Osteoblast (primary cell): ENCODE data around the gene AKAP6. TPM values are rescaled to one million over a fixed set of nuclear protein-coding genes. Genes with fewer than 3 reads are reported as not detected.

Experiments used
- DNase-seq: peaks from one replicate; pipeline ENCODE4 v3.0.0; 2011; ENCODE audit warnings: low spot score, mixed read lengths; ENCODE audit not compliant: insufficient read length; ENCODE audit errors: missing footprints
- H2AFZ ChIP-seq: 2 replicates; pipeline ENCODE4 v1.6.0; 2011; ENCODE audit warnings: mild to moderate bottlenecking, low read length
- H3K27ac ChIP-seq: 2 replicates; pipeline ENCODE4 v1.5.1; 2011; ENCODE audit warnings: mild to moderate bottlenecking, low read depth, low read length, moderate library complexity
- H3K27me3 ChIP-seq: 2 replicates; pipeline ENCODE4 v1.6.0; 2012; ENCODE audit warnings: mild to moderate bottlenecking, control low read depth, inconsistent platforms, low read length, moderate library complexity; ENCODE audit not compliant: insufficient read depth
- H3K36me3 ChIP-seq: 2 replicates; pipeline ENCODE4 v1.5.1; 2011; ENCODE audit warnings: mild to moderate bottlenecking, low read length, control low read depth, moderate library complexity; ENCODE audit not compliant: insufficient read depth
- H3K4me1 ChIP-seq: 2 replicates; pipeline ENCODE4 v1.5.1; 2011; ENCODE audit warnings: mild to moderate bottlenecking, low read length, control low read depth, moderate library complexity; ENCODE audit not compliant: insufficient read depth
- H3K4me2 ChIP-seq: 2 replicates; pipeline ENCODE4 v1.6.0; 2011; ENCODE audit warnings: mild to moderate bottlenecking, low read length; ENCODE audit not compliant: insufficient read depth
- H3K4me3 ChIP-seq: fragments of 200-600 bp; sonication (generic); 3 replicates; pipeline ENCODE4 v1.5.1; 2012; ENCODE audit warnings: mild to moderate bottlenecking, low read length, inconsistent platforms; ENCODE audit not compliant: insufficient read depth
- H3K79me2 ChIP-seq: 2 replicates; pipeline ENCODE4 v1.6.0; 2012; ENCODE audit warnings: mild to moderate bottlenecking, low read length, control low read depth, inconsistent platforms; ENCODE audit not compliant: insufficient read depth
- H3K9me3 ChIP-seq: 2 replicates; pipeline ENCODE4 v1.5.1; 2011; ENCODE audit warnings: low read depth, low read length, control low read depth
- H4K20me1 ChIP-seq: 2 replicates; pipeline ENCODE4 v1.6.0; 2012; ENCODE audit warnings: mild to moderate bottlenecking, low read length, control low read depth; ENCODE audit not compliant: insufficient read depth
- CTCF ChIP-seq: IDR thresholded peaks from 2 replicates; pipeline ENCODE4 v1.5.1; 2011; ENCODE audit warnings: mild to moderate bottlenecking, low read depth, low read length, moderate library complexity; ENCODE audit errors: extremely low read depth
- total RNA-seq: library from RNA; depleted of rRNA; stranded (reverse); fragments of >200 nt; gene quantifications from 2 replicates; pipeline ENCODE4 v1.2.3, GENCODE V29; 2012

The AKAP6 gene
- total RNA-seq, 1 donor: 2.2 TPM

GRCh38 chr14:32629236-32629635, 300.1 kb downstream of the AKAP6 start:
- Histone ChIP-seq H3K4me3 (no peak overlapping the region), H3K9me3 (no peaks in the 10 kb centered on the region), H3K36me3 (no peaks in the 10 kb centered on the region), H3K4me1 (no peaks in the 10 kb centered on the region), H3K79me2 (no peaks in the 10 kb centered on the region), H4K20me1 (no peaks in the 10 kb centered on the region), H3K27ac (no peak overlapping the region), H3K27me3 (no peaks in the 10 kb centered on the region), H3K4me2 (no peak overlapping the region), H2AFZ (no peak overlapping the region)
- DNase-seq: no peak
- TF ChIP-seq CTCF: no peak

GRCh38 chr14:32630701-32631100, 301.6 kb downstream of the AKAP6 start:
- Histone ChIP-seq H3K9me3 (no peaks in the 10 kb centered on the region), H3K36me3 (no peaks in the 10 kb centered on the region), H2AFZ (no peak overlapping the region), H3K4me1 (peaks cover 2% of the 10 kb centered on the region), H3K4me3 (no peak overlapping the region), H3K4me2 (no peak overlapping the region), H3K27ac (no peak overlapping the region), H3K27me3 (no peaks in the 10 kb centered on the region), H3K79me2 (no peaks in the 10 kb centered on the region), H4K20me1 (no peaks in the 10 kb centered on the region)
- no peak for DNase-seq
- TF ChIP-seq CTCF: no peak

- Histone ChIP-seq H3K4me3 (no peak overlapping the region), H3K36me3 (no peaks in the 10 kb centered on the region), H3K79me2 (no peaks in the 10 kb centered on the region), H4K20me1 (no peaks in the 10 kb centered on the region), H3K4me2 (no peak overlapping the region), H3K27me3 (no peaks in the 10 kb centered on the region), H3K9me3 (no peaks in the 10 kb centered on the region), H3K27ac (no peak overlapping the region), H3K4me1 (peaks cover 6% of the 10 kb centered on the region), H2AFZ (no peak overlapping the region)
- DNase-seq: no peak
- no peak for TF ChIP-seq CTCF
These were observed 304.2 kb downstream of the AKAP6 start for GRCh38 chr14:32633224-32633859.

- Histone ChIP-seq H3K4me2 (no peak overlapping the region), H4K20me1 (no peaks in the 10 kb centered on the region), H3K27me3 (no peaks in the 10 kb centered on the region), H3K4me3 (no peak overlapping the region), H3K4me1 (peaks cover 6% of the 10 kb centered on the region), H3K27ac (no peak overlapping the region), H3K9me3 (no peaks in the 10 kb centered on the region), H3K36me3 (no peaks in the 10 kb centered on the region), H2AFZ (no peak overlapping the region), H3K79me2 (no peaks in the 10 kb centered on the region)
- DNase-seq: no peak
- no peak for TF ChIP-seq CTCF
These were observed 304.8 kb downstream of the AKAP6 start for GRCh38 chr14:32633930-32634329.
